GM19328 (cell line): ENCODE measurements around the gene PRSS57.
"Not testable (repeated sequence)": the region's sequence is repeated elsewhere in the genome, so short reads cannot be mapped to it uniquely, and the experiment has no call there.

Experiments used
- ATAC-seq: cut with Tn5 transposase; IDR thresholded peaks from one replicate; pipeline ENCODE4 v1.9.1; 2021; ENCODE audit warnings: mild to moderate bottlenecking, moderate library complexity; ENCODE audit not compliant: unreplicated experiment

The PRSS57 gene

DNA sequence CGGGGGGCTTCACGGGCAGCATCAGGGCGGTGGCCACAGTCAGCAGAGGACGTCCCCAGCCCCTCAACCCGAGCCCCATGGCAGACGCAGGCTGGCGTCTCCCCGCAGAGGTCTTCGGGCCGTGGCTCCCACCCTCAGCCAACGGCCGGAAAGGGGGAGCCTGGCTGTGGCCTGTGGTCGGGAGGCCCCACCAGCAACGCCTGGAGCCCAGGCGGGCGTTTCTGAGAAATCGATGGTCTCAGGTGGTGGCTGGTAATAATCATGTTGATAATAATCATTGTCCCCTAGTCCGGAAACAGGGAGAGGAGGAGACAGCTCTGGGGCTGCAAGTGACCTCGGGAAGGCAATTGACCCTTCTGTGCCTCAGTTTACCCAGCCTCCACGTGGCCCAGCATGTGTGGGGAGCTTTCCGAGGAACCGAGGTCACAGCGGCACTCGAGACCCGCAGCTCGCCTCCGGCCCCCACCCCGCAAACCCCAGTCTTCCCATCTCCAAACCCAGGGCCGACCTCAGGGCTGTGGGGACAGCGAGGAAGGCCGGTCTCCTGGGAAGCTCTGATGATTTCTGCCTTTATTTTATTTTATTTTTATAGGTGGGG, at the start of gene PRSS57:
PRSS57 (minus strand) TSS at position 101 of the 598 bp plus-strand sequence; CDS start at position 79, 22 bp downstream.
- ATAC-seq: no peak

DNA sequence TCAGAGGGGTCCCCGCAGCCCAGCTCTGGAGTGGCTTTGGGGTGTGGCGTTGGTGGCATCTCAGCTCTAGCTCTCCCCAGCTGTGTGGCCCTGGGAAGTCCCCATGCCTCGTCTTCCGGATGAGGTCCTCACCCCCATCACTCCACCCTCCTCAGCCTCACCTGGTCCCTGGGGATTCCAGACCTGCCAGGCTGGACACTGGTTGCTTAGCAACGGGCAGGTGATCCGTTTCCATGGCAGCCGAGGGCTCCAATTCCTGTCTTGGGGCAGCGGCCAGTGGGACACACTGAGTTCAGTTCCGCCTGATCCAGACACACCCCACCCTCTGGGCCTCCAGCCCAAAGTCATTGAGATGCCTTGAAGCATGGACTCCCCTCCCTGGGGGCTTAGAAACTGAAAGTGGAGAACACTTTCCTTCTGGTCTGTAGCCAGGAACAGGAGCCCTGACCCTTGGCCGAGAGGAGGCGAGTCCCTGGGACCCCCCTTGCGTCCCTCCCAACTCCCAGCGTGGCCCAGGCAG, 48.0 kb upstream of the PRSS57 start:
- no peak for ATAC-seq

DNA sequence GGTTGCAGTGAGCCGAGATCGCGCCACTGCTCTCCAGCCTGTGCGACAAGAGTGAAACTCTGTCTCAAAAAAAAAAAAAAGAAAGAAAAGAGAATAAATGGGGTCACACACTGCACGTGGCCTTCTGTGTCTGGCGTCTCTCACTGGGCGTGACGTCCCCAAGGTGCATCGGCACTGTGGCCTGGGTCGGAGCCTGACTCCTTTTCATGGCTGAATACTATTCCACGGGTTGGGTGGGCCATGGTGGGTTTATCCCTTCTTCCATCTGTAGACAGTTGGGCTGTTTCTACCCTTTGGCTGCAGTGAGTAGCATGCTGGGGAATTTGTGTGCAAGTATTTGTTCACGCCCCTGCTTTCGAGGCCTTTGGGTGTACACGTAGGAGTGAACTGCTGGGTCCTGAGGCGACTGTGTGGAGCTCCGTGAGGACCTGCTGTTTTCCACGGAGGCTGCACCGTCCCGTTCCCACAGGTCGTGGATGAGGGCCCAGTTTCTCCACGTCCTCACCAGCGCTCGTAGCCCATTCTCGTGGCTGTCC, 47.4 kb upstream of the PRSS57 start:
- ATAC-seq: no peak

DNA sequence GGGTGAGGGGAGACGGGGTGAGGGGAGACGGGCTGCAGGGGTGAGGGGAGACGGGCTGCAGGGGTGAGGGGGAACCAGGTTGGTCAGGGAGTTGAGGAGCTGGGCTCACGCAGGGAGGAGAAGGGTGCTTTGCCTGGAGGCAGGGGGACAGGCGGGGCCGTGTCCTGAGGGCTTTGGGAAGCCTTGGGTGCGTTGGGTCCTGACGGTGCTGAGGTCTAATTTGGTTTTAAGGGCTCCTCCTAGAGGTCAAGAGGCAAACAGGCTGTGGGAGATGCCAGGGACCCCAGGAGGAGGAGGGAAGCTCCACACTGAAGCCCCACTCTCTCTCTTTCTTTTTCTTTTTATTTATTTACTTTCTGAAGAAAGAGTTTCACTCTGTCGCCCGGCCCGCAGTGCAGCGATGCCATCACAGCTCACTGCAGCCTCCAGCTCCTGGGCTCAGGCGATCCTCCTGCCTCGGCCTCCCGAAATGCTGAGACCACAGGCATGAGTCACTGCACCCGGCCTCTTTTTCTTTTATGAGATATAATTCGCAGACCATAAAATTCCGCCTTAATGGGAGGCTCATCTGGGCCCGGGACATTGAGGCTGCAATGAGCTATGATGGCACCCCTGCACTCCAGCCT, 46.4 kb upstream of the PRSS57 start:
- ATAC-seq: no peak

DNA sequence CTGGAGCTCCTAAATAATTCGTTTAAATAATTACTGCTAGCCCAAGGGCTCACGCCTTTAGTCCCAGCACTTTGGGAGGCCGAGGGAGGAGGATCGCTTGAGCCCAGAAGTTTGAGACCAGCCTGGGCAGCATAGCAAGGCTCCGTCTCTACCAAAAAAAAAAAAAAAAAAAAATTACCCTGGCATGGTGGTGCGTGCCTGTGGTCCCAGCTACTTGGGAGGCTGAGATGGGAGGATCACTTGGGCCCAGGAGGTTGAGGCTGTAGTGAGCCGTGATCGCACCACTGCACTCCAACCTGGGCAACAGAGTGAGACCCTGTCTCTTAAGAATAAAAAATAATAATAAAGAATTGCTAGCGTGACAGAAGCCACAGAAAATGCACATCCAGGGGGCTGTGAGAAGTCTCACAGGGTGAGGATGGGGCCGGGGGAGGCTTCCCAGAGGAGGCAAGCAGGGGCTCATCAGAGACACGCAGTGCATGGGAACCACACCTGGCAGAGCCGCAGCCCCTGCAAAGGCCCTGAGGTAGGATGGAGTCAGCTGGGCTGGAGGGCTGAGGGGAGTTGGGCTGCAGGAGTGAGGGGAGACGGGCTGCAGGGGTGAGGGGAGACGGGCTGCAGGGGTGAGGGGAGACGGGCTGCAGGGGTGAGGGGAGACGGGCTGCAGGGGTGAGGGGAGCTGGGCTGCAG, 45.7 kb upstream of the PRSS57 start:
- not testable (repeated sequence) for ATAC-seq

DNA sequence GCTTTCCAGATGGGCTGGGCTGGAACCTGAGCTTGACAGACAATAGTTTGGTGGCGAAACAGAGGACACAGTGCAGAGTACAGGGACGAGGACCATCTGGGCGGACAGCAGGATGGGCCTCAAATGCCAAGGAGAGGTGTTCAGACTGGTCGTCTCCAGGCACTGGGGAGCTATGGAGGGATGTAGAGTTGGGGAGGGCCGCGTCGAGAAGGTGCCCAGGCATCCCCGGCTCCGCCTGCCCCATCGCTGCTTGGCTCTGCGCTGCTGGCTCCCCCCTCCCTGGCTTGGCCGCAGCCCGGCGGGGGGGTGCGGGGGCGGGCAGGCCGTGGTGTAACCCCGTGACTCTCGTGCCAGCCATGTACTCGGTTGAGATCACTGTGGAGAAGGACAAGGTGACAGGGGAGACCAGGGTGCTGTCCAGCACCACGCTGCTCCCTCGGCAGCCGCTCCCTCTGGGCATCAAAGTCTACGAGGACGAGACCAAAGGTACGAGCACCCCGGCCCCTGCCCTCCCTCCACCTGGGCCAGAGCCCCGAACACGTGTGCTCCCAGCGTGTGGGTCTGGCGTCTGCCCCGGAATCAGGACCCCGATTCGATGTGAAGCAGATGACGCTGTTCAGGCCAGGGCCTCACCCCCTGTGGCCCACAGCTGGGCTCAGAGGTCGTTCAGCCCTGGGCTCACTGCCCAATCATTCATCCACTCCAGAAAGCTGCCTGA, 44.9 kb upstream of the PRSS57 start:
- no peak for ATAC-seq

DNA sequence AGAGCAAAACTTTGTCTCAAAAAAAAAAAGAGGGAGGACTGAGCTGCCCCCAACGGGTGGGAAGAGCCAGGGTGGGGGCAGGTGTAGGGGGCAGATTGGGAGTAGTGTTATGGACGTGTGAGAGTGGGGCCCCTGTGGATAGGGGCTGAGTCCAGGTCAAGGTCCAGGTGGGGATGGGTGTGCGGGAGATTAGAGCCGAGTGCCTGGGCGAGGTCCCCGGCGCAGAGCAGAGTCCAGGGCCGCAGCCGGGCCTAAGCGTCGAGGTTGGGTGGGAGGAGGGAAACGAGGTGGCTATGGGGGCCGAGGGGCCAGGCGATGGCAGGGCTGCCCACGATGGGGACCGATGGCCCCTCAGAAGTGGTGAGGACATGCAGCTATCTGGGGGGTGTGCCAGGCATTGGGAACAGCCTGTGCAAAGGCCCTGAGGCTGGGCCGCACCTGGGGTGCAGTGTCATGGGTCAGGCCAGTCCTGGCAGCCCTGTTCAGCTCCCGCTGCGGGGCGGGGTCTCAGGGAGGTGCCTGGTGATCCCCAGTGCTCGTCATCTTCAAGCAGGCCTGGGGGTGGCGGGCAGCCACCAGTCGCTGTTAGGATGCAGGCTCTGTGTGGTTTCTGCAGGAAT, 43.4 kb upstream of the PRSS57 start:
- no peak for ATAC-seq

DNA sequence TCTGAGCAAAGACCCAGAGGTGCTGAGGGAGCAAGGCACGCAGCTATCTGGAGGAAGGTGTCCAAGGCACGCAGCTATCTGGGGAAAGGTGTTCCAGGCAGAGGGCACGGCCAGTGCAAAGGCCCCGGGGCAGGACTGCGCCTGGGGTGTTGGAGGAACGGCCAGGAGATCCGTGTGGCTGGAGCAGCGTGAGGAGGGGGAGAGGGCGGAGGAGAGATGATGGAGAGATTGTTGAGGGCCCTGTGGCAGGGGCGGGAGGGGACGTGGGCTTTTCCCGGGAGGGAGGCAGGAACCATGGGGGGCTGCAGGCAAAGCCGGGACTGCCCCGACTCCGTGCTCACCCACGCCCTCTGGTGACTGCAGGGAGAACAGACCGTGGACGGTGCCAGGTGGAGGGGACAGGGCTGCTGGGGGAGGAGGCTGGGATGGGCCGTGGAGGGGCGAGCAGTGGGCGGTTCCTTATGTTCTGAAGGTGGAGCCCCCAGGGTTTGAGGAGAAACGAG, 42.4 kb upstream of the PRSS57 start:
- no peak for ATAC-seq

DNA sequence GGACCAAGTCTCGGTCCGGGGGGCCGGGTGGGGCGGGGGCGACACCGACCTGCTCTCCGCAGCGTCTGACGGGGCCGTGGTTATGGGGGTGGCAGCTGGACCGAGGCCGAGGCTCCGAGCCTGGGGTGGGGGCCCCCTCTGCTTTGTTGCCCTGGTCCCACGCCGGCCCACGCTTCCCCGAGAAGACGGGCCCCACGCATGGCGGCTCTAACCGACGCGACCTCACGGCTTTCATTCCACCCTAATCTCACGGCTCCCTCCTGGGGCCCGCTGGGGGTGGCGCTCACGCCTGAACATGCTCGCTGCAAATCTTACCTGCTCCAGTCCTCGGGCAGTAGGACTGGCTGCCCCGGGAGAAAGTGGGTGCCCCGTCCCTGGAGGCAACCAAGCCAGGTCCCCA, 40.9 kb upstream of the PRSS57 start:
- ATAC-seq: no peak

DNA sequence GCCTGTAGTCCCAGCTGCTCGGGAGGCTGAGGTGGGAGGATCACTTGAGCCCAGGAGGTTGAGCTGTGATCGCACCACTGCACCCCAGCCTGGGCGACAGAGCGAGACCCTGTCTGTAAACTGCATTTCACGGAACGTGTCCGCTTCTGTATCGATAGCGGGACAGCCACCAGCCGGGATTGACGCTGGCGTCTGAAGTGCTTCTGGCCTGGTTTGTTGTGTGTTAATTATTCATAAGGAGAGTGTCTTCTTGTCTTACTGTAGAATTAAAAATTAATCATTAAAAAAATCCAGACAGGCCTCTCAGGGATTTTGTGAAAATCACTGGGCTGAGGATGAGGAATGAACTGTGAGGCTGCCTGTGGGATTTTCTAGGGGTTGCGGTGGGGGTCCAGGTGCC, 39.5 kb upstream of the PRSS57 start:
- no peak for ATAC-seq

DNA sequence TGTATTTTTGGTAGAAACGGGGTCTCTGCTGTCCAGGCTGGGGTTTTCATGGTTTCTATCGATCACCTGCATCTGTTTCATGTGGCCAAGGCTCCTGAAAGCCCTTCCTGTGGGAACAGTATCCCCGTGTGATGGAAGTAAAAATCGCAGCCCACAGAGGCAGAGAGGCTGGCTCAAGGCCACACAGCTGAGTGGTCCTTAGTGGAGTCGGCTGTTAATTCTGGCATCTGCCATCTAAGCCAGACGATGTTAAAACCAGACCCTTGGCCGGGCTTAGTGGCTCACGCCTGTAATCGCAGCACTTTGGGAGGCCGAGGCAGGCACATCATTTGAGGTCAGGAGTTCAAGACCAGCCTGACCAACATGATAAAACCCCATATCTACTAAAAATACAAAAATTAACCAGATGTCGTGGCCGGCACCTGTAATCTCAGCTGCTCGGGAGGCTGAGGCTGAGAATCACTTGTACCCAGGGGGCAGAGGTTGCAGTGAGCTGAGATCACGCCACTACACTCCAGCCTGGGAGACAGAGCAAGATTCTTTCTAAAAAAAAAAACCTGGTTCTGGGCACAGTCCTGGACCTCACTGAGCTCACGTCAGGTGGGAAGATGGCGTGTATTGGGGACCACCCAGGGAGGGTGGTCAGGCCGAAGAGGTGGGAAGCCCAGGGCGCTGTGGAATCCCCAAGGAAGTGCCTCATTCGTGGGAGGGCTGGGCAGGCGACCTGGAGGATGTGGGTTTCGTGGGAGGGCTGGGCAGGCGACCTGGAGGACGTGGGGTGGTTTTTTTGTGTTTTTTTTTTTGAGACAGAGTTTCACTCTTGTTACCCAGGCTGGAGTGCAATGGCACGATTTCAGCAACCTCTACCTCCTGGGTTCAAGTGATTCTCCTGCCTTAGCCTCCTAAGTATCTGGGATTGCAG, 37.2 kb upstream of the PRSS57 start:
- ATAC-seq: no peak

DNA sequence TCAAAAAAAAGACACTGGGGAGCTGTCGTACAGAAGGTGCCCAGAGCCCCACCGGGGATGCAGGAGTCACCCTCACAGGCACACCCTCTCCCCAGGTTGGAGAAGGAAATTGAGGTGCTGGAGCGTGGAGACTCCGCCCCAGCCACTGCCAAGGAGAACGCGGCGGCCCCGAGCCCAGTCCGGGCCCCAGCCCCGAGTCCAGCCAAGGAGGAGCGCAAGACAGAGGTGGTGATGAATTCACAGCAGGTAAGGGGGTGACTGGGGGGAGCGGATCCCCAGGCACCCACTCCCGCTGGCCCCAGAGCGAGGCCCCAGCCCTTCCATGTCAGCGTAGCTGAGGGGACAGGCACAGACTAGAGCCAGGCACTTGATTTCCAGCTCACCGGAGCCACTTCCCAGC, 35.7 kb upstream of the PRSS57 start:
- no peak for ATAC-seq

DNA sequence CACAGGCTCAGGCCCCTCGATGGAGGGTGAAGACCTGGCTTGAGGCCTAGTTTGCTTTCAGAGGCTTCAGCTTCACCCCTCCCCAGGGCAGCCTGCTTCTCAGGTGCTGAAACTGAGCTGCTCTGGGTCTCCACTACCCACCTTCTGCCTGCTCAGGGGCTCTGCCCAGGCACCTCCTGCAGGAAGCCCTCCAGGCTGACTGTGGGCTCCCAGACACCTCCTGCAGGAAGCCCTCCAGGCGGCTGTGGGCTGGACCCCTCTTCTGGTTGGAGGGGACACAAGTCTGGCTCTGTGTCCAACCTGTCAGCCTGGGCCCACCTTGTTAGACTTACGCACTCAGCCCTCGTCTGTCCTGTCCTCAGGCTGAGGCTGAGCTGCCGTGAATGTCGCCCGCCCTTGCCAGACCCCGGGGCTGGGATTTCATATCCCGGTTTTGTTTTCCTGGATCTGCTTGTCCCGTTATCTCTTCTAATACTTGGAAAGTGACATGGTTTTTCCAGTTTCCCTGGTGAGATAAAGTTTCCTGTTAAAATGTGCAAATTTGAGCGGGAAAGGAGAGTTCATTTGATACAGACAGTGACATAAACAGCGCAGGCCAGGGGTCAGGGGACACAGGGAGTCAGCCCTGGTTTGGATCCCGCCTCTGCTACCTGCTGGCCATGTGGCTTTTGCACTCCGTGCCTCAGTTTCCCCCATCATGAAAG, 34.9 kb upstream of the PRSS57 start:
- no peak for ATAC-seq

DNA sequence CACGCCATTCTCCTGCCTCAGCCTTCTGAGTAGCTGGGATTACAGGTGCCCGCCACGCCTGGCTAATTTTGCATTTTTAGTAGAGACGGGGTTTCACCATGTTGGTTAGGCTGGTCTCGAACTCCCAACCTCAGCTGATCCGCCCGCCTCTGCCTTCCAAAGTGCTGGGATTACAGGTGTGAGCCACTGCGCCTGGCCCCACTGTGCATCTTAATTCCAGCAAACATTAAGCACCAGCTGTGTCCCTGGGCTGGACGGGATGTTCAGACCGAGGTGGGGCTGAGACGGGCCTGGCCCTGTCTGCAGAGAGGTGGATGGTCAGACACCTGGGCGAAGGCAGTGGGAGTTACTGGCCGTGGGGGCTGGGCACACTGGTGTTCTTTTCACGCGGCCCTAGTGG, 34.3 kb upstream of the PRSS57 start:
- ATAC-seq: not testable (repeated sequence)

DNA sequence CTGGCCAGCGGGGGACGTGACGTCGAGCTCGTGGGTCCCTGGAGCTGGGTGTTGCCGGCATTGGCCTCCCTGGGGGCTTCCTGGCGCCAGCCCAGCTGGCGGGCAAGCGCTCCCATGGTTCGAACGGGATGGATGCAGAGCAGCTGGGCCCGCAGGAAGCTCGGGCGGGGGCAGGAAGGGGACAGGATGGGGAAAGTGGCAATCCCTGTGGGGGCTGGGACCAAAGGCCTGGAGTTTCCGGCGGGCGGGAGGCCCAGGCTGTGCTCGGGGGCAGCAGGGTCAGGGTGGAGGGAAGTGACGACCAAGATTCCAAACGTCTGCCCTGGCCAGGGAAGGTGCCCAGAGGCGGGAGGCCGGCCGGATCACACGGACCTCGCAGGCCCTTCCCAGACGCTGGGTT, 32.8 kb upstream of the PRSS57 start:
- ATAC-seq: no peak

DNA sequence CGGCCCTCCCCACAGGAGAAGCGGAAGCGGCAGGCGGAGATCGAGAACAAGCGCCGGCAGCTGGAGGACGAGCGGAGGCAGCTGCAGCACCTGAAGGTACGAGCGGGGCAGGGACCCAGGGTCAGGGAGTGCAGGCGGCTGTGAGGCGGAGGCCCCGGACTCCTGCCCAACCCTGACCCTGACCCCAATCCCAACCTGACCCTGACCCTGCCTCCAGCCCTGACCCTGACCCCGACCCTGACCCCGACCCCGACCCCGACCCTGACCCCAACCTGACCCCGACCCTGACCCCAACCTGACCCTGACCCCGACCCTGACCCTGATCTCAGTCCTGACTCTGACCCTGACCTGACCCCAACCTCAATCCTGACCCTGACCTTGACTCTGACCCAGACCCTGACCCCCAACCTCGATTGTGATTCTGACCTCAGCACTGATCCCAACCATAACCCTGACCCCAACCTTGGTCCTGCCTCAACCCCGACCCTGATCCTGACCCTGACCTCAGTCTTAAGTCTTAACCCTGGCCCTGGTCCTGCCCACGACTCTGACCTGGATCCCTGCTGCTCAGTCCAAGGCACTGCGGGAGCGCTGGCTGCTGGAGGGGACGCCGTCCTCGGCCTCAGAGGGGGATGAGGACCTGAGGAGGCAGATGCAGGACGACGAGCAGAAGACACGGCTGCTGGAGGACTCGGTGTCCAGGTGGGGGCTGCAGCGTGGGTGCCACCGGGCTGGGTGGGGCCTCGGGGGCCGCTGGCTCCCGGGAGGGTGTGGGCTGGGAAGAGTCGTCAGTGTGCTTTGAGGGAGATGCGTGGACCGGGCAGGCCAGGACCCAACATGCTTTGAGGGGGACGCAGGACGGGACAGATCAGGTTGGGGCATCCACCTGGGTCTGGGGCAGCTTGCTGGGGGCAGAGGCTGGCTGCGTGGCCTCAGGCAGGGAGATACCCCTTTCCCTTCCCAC, 32.0 kb upstream of the PRSS57 start:
- ATAC-seq: no peak

DNA sequence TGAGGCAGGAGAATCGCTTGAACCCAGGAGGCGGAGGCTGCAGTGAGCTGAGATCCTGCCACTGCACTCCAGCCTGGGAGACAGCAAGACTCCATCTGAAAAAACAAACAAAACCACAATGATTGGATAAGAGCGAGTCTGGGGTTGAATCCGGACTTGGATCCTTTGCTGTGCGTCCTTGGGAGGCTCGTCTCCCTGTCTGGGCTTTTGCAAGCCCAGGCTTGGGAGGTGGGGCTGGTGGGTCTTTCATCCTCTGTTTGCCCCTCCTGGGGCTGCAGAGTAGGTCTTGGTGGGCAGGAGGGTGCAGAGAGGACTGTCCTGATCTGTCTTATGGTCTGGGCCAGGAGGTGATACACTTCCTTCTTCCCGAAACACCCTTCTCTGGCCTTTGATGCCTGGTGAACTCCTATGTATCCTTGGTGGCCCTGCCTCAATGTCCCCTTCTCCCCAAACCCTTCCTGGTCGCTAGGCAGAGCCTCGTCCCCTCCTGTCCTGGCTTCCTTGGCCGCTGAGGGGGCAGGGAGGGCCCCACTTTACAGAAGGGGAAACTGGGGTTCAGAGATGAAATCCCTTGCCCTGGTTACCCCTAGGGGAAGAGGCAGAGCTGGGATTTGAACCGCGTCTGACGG, 30.3 kb upstream of the PRSS57 start:
- no peak for ATAC-seq
